ENCODE data around the gene ASZ1. TPM values are rescaled to one million over a fixed set of nuclear protein-coding genes. Genes with fewer than 3 reads are reported as not detected.
"Not testable (repeated sequence)": the region's sequence is repeated elsewhere in the genome, so short reads cannot be mapped to it uniquely, and the experiment has no call there.

Gene ASZ1
- polyA plus RNA-seq (ENCODE audit: insufficient read length), result not detected

- DNase-seq, result no peak
These were observed at the start of gene ASZ1 for GRCh38 chr7:117427258-117427701. Gene ASZ1 (minus strand): TSS chr7:117427493. CDS start chr7:117427460, 33 bp downstream.

- no peak for DNase-seq
These were observed 49.4 kb upstream of the ASZ1 start for GRCh38 chr7:117476557-117477215.

GRCh38 chr7:117472335-117472734, 45.0 kb upstream of the ASZ1 start:
- no peak for DNase-seq

GRCh38 chr7:117470777-117471176, 43.5 kb upstream of the ASZ1 start:
- no peak for DNase-seq

- no peak for DNase-seq
These were observed 40.9 kb upstream of the ASZ1 start for GRCh38 chr7:117468174-117468573.

- DNase-seq, result not testable (repeated sequence)
These were observed 33.5 kb upstream of the ASZ1 start for GRCh38 chr7:117460815-117461214.

- no peak for DNase-seq
These were observed 32.4 kb upstream of the ASZ1 start for GRCh38 chr7:117459735-117460134.

GRCh38 chr7:117458977-117459583, 31.8 kb upstream of the ASZ1 start:
- DNase-seq, result no peak

- no peak for DNase-seq
These were observed 21.4 kb upstream of the ASZ1 start for GRCh38 chr7:117448655-117449054.

GRCh38 chr7:117446220-117446815, 19.0 kb upstream of the ASZ1 start:
- no peak for DNase-seq

- DNase-seq, result no peak
These were observed 17.9 kb upstream of the ASZ1 start for GRCh38 chr7:117445206-117445605.

- DNase-seq, result no peak
These were observed 17.4 kb upstream of the ASZ1 start for GRCh38 chr7:117444646-117445045.

- DNase-seq, result no peak
These were observed 8.3 kb upstream of the ASZ1 start for GRCh38 chr7:117435475-117436043.

- no peak for DNase-seq
These were observed 3.0 kb downstream of the ASZ1 start for GRCh38 chr7:117424090-117424829.

- DNase-seq, result not testable (repeated sequence)
These were observed 12.7 kb downstream of the ASZ1 start for GRCh38 chr7:117414591-117414990.

- no peak for DNase-seq
These were observed 14.2 kb downstream of the ASZ1 start for GRCh38 chr7:117412946-117413559.

- DNase-seq, result no peak
These were observed 14.9 kb downstream of the ASZ1 start for GRCh38 chr7:117412390-117412789.

GRCh38 chr7:117411539-117411938, 15.8 kb downstream of the ASZ1 start:
- no peak for DNase-seq

- no peak for DNase-seq
These were observed 18.5 kb downstream of the ASZ1 start for GRCh38 chr7:117408831-117409230.

GRCh38 chr7:117405519-117405918, 21.8 kb downstream of the ASZ1 start:
- DNase-seq, result no peak

GRCh38 chr7:117403737-117404136, 23.6 kb downstream of the ASZ1 start:
- no peak for DNase-seq

- no peak for DNase-seq
These were observed 25.2 kb downstream of the ASZ1 start for GRCh38 chr7:117402109-117402508.

Data from hindlimb muscle (tissue), 1 donor.